Colonic mucosa (tissue), 4 donors: ENCODE results near the gene PPIP5K2. TPM values are rescaled to one million over a fixed set of nuclear protein-coding genes. Genes with fewer than 3 reads are reported as not detected.
"Not testable (repeated sequence)": the region's sequence is repeated elsewhere in the genome, so short reads cannot be mapped to it uniquely, and the experiment has no call there.

ENCODE experiments used
- DNase-seq: peaks from one replicate; pipeline ENCODE4 v3.0.0-alpha.2; 2020
- H3K27ac ChIP-seq: fragments of 200-600 bp; one replicate; pipeline ENCODE4 v1.8.0; 2021
- H3K27me3 ChIP-seq: fragments of 200-600 bp; one replicate; pipeline ENCODE4 v1.8.0; 2021
- H3K36me3 ChIP-seq: fragments of 200-600 bp; one replicate; pipeline ENCODE4 v1.8.0; 2021
- H3K4me1 ChIP-seq: fragments of 200-600 bp; one replicate; pipeline ENCODE4 v1.8.0; 2021; ENCODE audit warnings: mild to moderate bottlenecking
- H3K4me3 ChIP-seq: fragments of 200-600 bp; one replicate; pipeline ENCODE4 v1.8.0; 2021
- H3K9ac ChIP-seq, 2 donors: one replicate each; pipeline ENCODE4 v1.7.0; 2013; ENCODE audit warnings: control low read depth in 2 of 2, low read depth in 2 of 2, low read length in 2 of 2
- H3K9me3 ChIP-seq: fragments of 200-600 bp; one replicate; pipeline ENCODE4 v1.8.0; 2021
- intact Hi-C: fragments of 100-400 bp; cut with DNase I; formaldehyde crosslinking; loops from one replicate; pipeline ENCODE4 v1.14.1; 2022
- total RNA-seq, 2 donors: library from RNA; stranded (reverse); fragmentation: NEBNext Ultra II Directional in 1 of 2; extraction: Animal tissue kit (Norgen Biotek cat#: 25700) in 1 of 2; gene quantifications; one replicate each; pipeline ENCODE4 v1.2.1, GENCODE V29; 2021
- TF ChIP-seq, protein P1 (sequence below): fragments of 200-600 bp; IDR thresholded peaks from one replicate; pipeline ENCODE4 v1.8.0; 2022; ENCODE audit warnings: antibody characterized with exemption, mild to moderate bottlenecking
- donor health status: healthy.
- donor health status: DM: no; HTN: no; CAD: no.
- donor health status: DM: no; HTN: no; CAD: no.

Gene PPIP5K2
- total RNA-seq, 2 donors from 2014 or later, result 58.7 to 79.3 TPM

- H3K9ac ChIP-seq, result no peak overlapping the region
These were observed 57.4 kb downstream of the PPIP5K2 start for GRCh38 chr5:103177543-103177942.

GRCh38 chr5:103178167-103178566 lies 58.1 kb downstream of the PPIP5K2 start:
- intact Hi-C loops, result no loop called here
- no peaks in the 10 kb centered on the region for H3K4me1 ChIP-seq
- no peaks in the 10 kb centered on the region for H3K9me3 ChIP-seq
- DNase-seq, result no peak
- H3K27ac ChIP-seq, result no peak overlapping the region
- no peaks in the 10 kb centered on the region for H3K36me3 ChIP-seq
- no peaks in the 10 kb centered on the region for H3K27me3 ChIP-seq
- TF ChIP-seq, protein P1, sequence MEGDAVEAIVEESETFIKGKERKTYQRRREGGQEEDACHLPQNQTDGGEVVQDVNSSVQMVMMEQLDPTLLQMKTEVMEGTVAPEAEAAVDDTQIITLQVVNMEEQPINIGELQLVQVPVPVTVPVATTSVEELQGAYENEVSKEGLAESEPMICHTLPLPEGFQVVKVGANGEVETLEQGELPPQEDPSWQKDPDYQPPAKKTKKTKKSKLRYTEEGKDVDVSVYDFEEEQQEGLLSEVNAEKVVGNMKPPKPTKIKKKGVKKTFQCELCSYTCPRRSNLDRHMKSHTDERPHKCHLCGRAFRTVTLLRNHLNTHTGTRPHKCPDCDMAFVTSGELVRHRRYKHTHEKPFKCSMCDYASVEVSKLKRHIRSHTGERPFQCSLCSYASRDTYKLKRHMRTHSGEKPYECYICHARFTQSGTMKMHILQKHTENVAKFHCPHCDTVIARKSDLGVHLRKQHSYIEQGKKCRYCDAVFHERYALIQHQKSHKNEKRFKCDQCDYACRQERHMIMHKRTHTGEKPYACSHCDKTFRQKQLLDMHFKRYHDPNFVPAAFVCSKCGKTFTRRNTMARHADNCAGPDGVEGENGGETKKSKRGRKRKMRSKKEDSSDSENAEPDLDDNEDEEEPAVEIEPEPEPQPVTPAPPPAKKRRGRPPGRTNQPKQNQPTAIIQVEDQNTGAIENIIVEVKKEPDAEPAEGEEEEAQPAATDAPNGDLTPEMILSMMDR, result no peak
- H3K9ac ChIP-seq, result no peak overlapping the region
- H3K4me3 ChIP-seq, result no peak overlapping the region

More at GRCh38 chr5:103177543-103177942, 57.4 kb downstream of the PPIP5K2 start:
- no peaks in the 10 kb centered on the region for H3K9me3 ChIP-seq
- H3K4me3 ChIP-seq, result no peak overlapping the region
- no peak overlapping the region for H3K27ac ChIP-seq
- no peaks in the 10 kb centered on the region for H3K4me1 ChIP-seq
- TF ChIP-seq, protein P1, result no peak
- intact Hi-C loops, result no loop called here
- DNase-seq, result no peak
- H3K36me3 ChIP-seq, result no peaks in the 10 kb centered on the region
- H3K27me3 ChIP-seq, result no peaks in the 10 kb centered on the region

GRCh38 chr5:103186152-103186551 lies 66.1 kb downstream of the PPIP5K2 start:
- no peaks in the 10 kb centered on the region for H3K27me3 ChIP-seq
- H3K36me3 ChIP-seq, result no peaks in the 10 kb centered on the region
- intact Hi-C loops, result no loop called here
- H3K4me1 ChIP-seq, result no peaks in the 10 kb centered on the region
- H3K4me3 ChIP-seq, result no peak overlapping the region
- no peak for DNase-seq
- H3K9ac ChIP-seq, result no peak overlapping the region
- TF ChIP-seq, protein P1, result no peak
- H3K27ac ChIP-seq, result no peak overlapping the region
- no peaks in the 10 kb centered on the region for H3K9me3 ChIP-seq

- no peak overlapping the region for H3K27ac ChIP-seq
- intact Hi-C loops, result no loop called here
- TF ChIP-seq, protein P1, result no peak
- no peaks in the 10 kb centered on the region for H3K36me3 ChIP-seq
- no peak for DNase-seq
- H3K9ac ChIP-seq, result no peak overlapping the region
- no peaks in the 10 kb centered on the region for H3K9me3 ChIP-seq
- no peaks in the 10 kb centered on the region for H3K4me1 ChIP-seq
- H3K27me3 ChIP-seq, result no peaks in the 10 kb centered on the region
- H3K4me3 ChIP-seq, result no peak overlapping the region
These were observed 68.3 kb downstream of the PPIP5K2 start for GRCh38 chr5:103188436-103188835.

- H3K27me3 ChIP-seq, result no peaks in the 10 kb centered on the region
- H3K27ac ChIP-seq, result no peak overlapping the region
- TF ChIP-seq, protein P1, result no peak
- H3K9ac ChIP-seq, result no peak overlapping the region
- no peaks in the 10 kb centered on the region for H3K36me3 ChIP-seq
- no peak overlapping the region for H3K4me3 ChIP-seq
- DNase-seq, result no peak
- H3K9me3 ChIP-seq, result no peaks in the 10 kb centered on the region
- intact Hi-C loops, result no loop called here
- H3K4me1 ChIP-seq, result no peaks in the 10 kb centered on the region
These were observed 83.1 kb downstream of the PPIP5K2 start for GRCh38 chr5:103203226-103203625.

GRCh38 chr5:103204990-103205389 lies 84.9 kb downstream of the PPIP5K2 start:
- H3K4me1 ChIP-seq, H3K27ac ChIP-seq, H3K4me3 ChIP-seq, DNase-seq, intact Hi-C loops, H3K27me3 ChIP-seq, H3K9me3 ChIP-seq, H3K9ac ChIP-seq, H3K36me3 ChIP-seq: not testable (repeated sequence)
